GM18520 (cell line): Measurements from ENCODE around the gene ANKRD66.

Experiments used
- ATAC-seq: cut with Tn5 transposase; IDR thresholded peaks from one replicate; pipeline ENCODE4 v1.9.1; 2021; ENCODE audit not compliant: unreplicated experiment

ANKRD66 gene

GRCh38 chr6:46789434-46790354 is 43.0 kb downstream of the ANKRD66 start:
- ATAC-seq, result no peak

- no peak for ATAC-seq
Measured at GRCh38 chr6:46790355-46790874, 43.7 kb downstream of the ANKRD66 start.

DNA sequence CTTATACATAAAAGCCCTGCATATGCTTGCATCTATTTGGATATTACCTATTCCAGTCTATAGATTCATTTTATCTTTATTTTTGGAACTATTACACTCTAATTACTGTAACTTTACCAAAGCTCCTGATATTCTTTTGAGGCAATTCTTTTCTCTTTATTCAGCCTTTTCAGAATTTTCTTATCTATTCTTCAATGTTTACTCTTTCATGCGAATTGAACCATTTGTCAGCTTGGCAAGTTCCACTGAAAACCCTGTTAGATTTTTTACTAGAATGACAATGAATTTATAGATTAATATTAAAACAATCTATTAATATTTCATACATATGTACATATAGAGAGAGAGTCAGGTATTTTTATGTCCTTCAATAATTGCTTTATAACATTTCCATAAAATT is 45.9 kb downstream of the ANKRD66 start:
- ATAC-seq, result no peak

DNA sequence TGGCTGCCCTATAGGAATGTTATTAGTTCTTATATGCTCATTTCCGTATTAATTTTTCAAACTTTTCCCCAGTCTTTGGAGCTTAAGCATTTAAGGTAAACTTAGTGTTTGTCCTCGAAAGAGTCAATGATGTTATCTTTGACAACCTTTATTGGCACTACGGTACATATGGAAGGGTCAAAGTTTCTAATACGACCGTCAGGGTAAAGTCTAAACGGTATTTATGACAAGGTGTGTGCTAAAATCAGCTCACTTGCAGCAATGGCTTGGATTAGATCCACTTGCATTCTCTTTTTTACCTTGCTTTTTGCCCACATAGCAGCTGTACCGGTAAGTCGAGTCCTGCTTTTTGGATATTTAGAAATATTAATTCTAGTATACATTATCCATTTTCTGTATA is 46.4 kb downstream of the ANKRD66 start, which contains the start of gene MEP1A:
Gene MEP1A, plus strand, starts transcription at position 252 of the 400 bp plus-strand sequence. Its CDS starts 10 bp downstream, at position 262.
- no peak for ATAC-seq

DNA sequence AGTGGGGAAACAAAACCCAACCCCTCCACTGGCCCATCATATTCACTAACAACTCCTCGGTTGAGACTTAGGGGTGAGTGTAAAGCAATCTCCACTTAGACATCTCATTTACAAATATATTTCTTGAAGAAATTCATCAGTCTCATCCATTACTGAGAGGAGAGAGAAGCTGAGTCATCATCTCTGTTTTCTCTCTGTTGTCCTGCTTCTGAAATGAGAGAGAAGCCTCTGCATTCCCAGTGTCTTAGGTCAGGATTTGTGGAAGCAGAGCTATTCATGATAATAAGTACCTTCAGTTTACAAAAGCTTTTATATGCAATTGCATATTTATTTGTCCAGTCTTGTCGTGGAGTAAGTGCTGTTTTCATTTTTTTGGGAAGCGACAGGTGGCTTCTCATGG is 47.3 kb downstream of the ANKRD66 start:
- ATAC-seq, result no peak

DNA sequence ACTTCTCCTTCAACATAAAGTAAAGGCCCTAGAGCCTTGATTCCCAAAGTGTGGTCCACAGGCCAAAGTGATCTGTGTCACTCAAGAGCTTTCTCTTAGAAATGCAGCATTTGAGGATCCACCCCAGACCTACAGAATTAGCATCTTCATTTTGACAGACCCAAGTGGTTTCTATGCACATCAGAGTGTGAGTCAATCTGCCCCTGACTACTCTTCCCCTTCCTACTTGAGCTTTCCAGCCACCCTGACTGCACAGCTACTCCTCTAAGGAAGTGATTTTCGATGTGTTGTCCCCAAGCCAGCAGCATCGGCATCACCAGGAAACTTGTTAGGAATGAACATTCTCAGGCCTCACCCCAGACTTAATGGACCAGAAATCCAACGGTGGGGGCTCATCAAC is 49.1 kb downstream of the ANKRD66 start:
- ATAC-seq, result no peak

DNA sequence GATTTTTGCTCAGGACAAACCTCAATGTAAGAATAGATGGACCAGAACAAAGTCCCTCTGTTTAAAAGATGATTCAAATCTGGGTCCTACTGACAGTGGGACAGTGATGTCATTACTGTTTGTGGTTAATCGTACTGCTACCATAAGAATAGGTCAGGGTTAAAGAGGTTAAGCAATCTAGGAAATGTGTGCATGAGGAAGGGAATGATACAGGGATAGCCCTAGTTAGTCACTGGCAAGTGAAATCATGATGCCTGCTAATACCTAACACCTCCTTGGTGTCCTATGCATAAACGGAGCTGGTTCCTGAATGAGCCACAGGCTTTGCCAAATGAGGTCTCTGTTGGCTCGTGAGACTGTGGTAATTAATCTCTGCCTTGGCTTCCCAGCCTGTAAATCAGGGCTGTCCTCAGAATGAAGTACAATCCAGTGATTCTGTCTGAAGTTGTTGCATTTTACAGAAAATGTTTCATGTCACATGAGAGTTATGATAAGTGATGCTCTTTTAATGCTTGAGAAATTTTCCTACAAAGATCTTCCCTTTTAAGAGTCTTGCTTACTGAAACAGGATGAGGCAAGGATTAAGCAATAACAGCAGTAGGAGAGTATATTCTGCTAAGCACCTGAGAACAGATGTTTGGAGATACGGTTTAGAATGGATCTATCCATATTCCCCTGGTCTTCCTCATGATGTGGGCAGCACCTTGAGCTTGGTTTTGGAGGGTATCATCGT is 50.3 kb downstream of the ANKRD66 start:
- ATAC-seq, result no peak

DNA sequence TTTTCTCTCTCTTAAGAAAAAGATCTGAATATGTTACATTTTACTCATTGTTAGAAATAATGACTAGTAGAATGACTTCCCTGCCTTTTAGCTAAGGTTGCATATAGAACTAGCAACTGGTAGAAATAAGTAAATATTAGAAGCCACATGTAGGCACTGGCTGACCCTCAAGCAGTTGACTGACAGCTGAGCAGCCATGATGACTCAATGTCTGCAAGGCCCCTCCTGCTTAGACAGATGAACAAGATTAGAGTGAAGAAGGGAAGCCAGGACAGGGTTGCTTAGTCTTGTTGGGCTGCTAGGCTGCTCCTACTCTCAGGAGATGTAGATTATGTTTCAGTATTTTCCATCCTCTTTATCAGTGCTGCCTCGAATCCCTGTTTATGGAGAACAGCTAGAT is 52.9 kb downstream of the ANKRD66 start:
- ATAC-seq, result no peak

DNA sequence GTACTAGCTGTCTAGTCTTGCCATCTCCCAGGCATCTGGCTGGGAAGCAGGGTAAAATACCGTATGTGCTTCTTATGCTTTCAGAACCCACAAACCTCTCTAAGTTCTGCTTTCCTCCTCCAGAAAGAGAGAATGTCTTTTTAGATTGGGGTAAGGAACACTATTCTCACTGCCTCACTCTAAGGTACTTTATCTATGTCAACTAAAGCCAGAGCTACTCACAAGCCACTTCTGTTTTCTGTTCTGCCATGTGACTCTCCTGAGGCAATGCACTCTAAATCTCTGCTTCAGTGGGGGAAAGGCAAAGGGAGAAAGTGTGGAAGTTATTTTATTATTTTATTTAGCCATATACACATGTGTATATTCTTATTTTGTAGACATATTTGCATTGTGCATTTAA is 62.1 kb downstream of the ANKRD66 start:
- no peak for ATAC-seq
